ENCODE measurements around the gene FAM222A.

FAM222A gene

GRCh38 chr12:109713187-109714070 is at the start of gene FAM222A:
Gene FAM222A (plus strand): TSS chr12:109713825. CDS start chr12:109744147, 30,322 bp downstream.
- ATAC-seq (peak; percentile 92), DNase-seq (ENCODE audit: low spot score in 2 of 2) (peak; percentile 92 to 97)
- no peak within 1 kb of the TSS for H3K27ac Mint-ChIP-seq
- no peaks in the 10 kb centered on the region for H3K9me3 Mint-ChIP-seq
- H3K4me1 Mint-ChIP-seq, result no peaks in the 10 kb centered on the region
- no peaks in the 10 kb centered on the region for H3K36me3 Mint-ChIP-seq
- H3K4me3 Mint-ChIP-seq, result peak within 1 kb of the TSS; percentile 55

- no peak for ATAC-seq
- Mint-ChIP-seq H3K4me3 (no peak overlapping the region), H3K9me3 (no peaks in the 10 kb centered on the region), H3K4me1 (no peaks in the 10 kb centered on the region), H3K27ac (no peak overlapping the region), H3K36me3 (no peaks in the 10 kb centered on the region)
- no peak for DNase-seq (ENCODE audit: low spot score in 2 of 2)
Observed at GRCh38 chr12:109664402-109664801, 49.2 kb upstream of the FAM222A start.

- H3K9me3 Mint-ChIP-seq, result no peaks in the 10 kb centered on the region
- no peaks in the 10 kb centered on the region for H3K4me1 Mint-ChIP-seq
- H3K4me3 Mint-ChIP-seq, result no peak overlapping the region
- ATAC-seq, result no peak
- no peak for DNase-seq (ENCODE audit: low spot score in 2 of 2)
- no peak overlapping the region for H3K27ac Mint-ChIP-seq
- H3K36me3 Mint-ChIP-seq, result no peaks in the 10 kb centered on the region
Observed at GRCh38 chr12:109666068-109666467, 47.6 kb upstream of the FAM222A start.

GRCh38 chr12:109670731-109671130 is 42.9 kb upstream of the FAM222A start:
- Mint-ChIP-seq H3K9me3 (no peaks in the 10 kb centered on the region), H3K4me1 (no peaks in the 10 kb centered on the region), H3K36me3 (no peaks in the 10 kb centered on the region), H3K27ac (no peak overlapping the region), H3K4me3 (no peak overlapping the region)
- ATAC-seq (no peak), DNase-seq (ENCODE audit: low spot score in 2 of 2) (no peak)

- DNase-seq (ENCODE audit: low spot score in 2 of 2) (no peak), ATAC-seq (no peak)
- Mint-ChIP-seq H3K4me3 (no peak overlapping the region), H3K9me3 (no peaks in the 10 kb centered on the region), H3K4me1 (no peaks in the 10 kb centered on the region), H3K36me3 (no peaks in the 10 kb centered on the region), H3K27ac (no peak overlapping the region)
Observed at GRCh38 chr12:109671502-109671901, 42.1 kb upstream of the FAM222A start.

GRCh38 chr12:109673379-109673778 is 40.2 kb upstream of the FAM222A start:
- no peaks in the 10 kb centered on the region for H3K9me3 Mint-ChIP-seq
- H3K36me3 Mint-ChIP-seq, result no peaks in the 10 kb centered on the region
- no peaks in the 10 kb centered on the region for H3K4me1 Mint-ChIP-seq
- DNase-seq (ENCODE audit: low spot score in 2 of 2) (no peak), ATAC-seq (no peak)
- H3K4me3 Mint-ChIP-seq, result no peak overlapping the region
- H3K27ac Mint-ChIP-seq, result no peak overlapping the region

GRCh38 chr12:109673884-109674283 is 39.7 kb upstream of the FAM222A start:
- H3K4me1 Mint-ChIP-seq, result no peaks in the 10 kb centered on the region
- H3K4me3 Mint-ChIP-seq, result no peak overlapping the region
- no peak for ATAC-seq
- H3K27ac Mint-ChIP-seq, result no peak overlapping the region
- no peaks in the 10 kb centered on the region for H3K36me3 Mint-ChIP-seq
- no peak for DNase-seq (ENCODE audit: low spot score in 2 of 2)
- H3K9me3 Mint-ChIP-seq, result no peaks in the 10 kb centered on the region

- Mint-ChIP-seq H3K4me1 (no peaks in the 10 kb centered on the region), H3K36me3 (no peaks in the 10 kb centered on the region), H3K4me3 (no peak overlapping the region), H3K27ac (no peak overlapping the region), H3K9me3 (no peaks in the 10 kb centered on the region)
- ATAC-seq, result no peak
- no peak for DNase-seq (ENCODE audit: low spot score in 2 of 2)
Observed at GRCh38 chr12:109675411-109675810, 38.2 kb upstream of the FAM222A start.

GRCh38 chr12:109677279-109677691 is 36.3 kb upstream of the FAM222A start:
- DNase-seq (ENCODE audit: low spot score in 2 of 2) (no peak), ATAC-seq (no peak)
- H3K36me3 Mint-ChIP-seq, result no peaks in the 10 kb centered on the region
- H3K4me3 Mint-ChIP-seq, result no peak overlapping the region
- H3K4me1 Mint-ChIP-seq, result no peaks in the 10 kb centered on the region
- no peak overlapping the region for H3K27ac Mint-ChIP-seq
- no peaks in the 10 kb centered on the region for H3K9me3 Mint-ChIP-seq

- Mint-ChIP-seq H3K9me3 (no peaks in the 10 kb centered on the region), H3K36me3 (no peaks in the 10 kb centered on the region), H3K27ac (no peak overlapping the region), H3K4me1 (no peaks in the 10 kb centered on the region), H3K4me3 (no peak overlapping the region)
- no peak for ATAC-seq
- DNase-seq (ENCODE audit: low spot score in 2 of 2), result no peak
Observed at GRCh38 chr12:109678719-109679118, 34.9 kb upstream of the FAM222A start.

- Mint-ChIP-seq H3K4me3 (no peak overlapping the region), H3K9me3 (no peaks in the 10 kb centered on the region), H3K27ac (no peak overlapping the region), H3K36me3 (no peaks in the 10 kb centered on the region), H3K4me1 (no peaks in the 10 kb centered on the region)
- no peak for ATAC-seq
- DNase-seq (ENCODE audit: low spot score in 2 of 2), result no peak
Observed at GRCh38 chr12:109679501-109680263, 33.9 kb upstream of the FAM222A start.

GRCh38 chr12:109680264-109681005 is 33.2 kb upstream of the FAM222A start:
- Mint-ChIP-seq H3K27ac (no peak overlapping the region), H3K4me1 (no peaks in the 10 kb centered on the region), H3K36me3 (no peaks in the 10 kb centered on the region), H3K4me3 (no peak overlapping the region), H3K9me3 (no peaks in the 10 kb centered on the region)
- no peak for DNase-seq (ENCODE audit: low spot score in 2 of 2)
- ATAC-seq, result no peak

- Mint-ChIP-seq H3K36me3 (no peaks in the 10 kb centered on the region), H3K4me3 (no peak overlapping the region), H3K9me3 (no peaks in the 10 kb centered on the region), H3K27ac (no peak overlapping the region), H3K4me1 (no peaks in the 10 kb centered on the region)
- ATAC-seq, result no peak
- DNase-seq (ENCODE audit: low spot score in 2 of 2), result no peak
Observed at GRCh38 chr12:109681986-109682707, 31.5 kb upstream of the FAM222A start.

GRCh38 chr12:109682708-109683060 is 30.9 kb upstream of the FAM222A start:
- ATAC-seq, result no peak
- H3K36me3 Mint-ChIP-seq, result no peaks in the 10 kb centered on the region
- no peak overlapping the region for H3K4me3 Mint-ChIP-seq
- no peaks in the 10 kb centered on the region for H3K4me1 Mint-ChIP-seq
- no peaks in the 10 kb centered on the region for H3K9me3 Mint-ChIP-seq
- no peak overlapping the region for H3K27ac Mint-ChIP-seq
- DNase-seq (ENCODE audit: low spot score in 2 of 2), result no peak

- ATAC-seq, result no peak
- H3K9me3 Mint-ChIP-seq, result no peaks in the 10 kb centered on the region
- no peak for DNase-seq (ENCODE audit: low spot score in 2 of 2)
- no peaks in the 10 kb centered on the region for H3K36me3 Mint-ChIP-seq
- H3K4me3 Mint-ChIP-seq, result no peak overlapping the region
- no peaks in the 10 kb centered on the region for H3K4me1 Mint-ChIP-seq
- no peak overlapping the region for H3K27ac Mint-ChIP-seq
Observed at GRCh38 chr12:109683316-109683715, 30.3 kb upstream of the FAM222A start.

Data from stimulated activated effector memory CD8-positive, alpha-beta T cell treated with anti-CD3 and anti-CD28 coated beads, Interleukin-12 subunit alpha, Interleukin-12 subunit beta, amount 100 ng/mL, for 72 hours (primary cell).